ENCODE data around the gene OBSL1. TPM values are rescaled to one million over a fixed set of nuclear protein-coding genes. Genes with fewer than 3 reads are reported as not detected.

OBSL1 gene
- polyA plus RNA-seq, 3 donors: 110 to 125 (median 124) TPM

DNA sequence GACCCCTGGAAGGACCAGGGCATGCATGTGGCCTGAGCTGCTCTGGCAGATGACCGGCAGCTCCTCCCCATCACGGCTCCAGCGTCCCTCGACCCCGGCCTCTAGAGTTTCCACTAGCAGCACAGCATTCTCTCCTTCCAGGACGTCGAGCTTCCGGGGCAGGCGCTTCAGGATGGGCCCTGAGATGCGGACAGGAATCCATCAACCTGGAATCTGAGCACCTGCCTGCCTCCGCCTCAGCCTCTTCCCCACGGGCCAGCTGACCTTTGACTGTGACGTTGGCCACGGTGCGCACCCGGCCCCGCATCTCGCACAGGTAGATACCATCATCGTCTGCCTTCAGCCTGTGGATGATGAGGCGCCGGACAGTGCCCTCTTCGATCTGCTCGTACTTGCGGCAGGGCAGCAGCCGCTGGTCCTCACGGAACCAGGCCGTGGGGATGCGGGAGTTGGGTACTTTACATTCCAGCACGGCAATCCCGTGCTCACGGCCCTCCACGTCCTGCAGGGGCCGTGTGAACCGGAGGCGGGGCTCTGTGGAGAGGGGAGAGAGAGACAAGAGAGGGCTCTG, 3.5 kb downstream of the OBSL1 start:
- DNase-seq (ENCODE audit: low read depth in 3 of 3, low spot score in 2 of 3): no peak

DNA sequence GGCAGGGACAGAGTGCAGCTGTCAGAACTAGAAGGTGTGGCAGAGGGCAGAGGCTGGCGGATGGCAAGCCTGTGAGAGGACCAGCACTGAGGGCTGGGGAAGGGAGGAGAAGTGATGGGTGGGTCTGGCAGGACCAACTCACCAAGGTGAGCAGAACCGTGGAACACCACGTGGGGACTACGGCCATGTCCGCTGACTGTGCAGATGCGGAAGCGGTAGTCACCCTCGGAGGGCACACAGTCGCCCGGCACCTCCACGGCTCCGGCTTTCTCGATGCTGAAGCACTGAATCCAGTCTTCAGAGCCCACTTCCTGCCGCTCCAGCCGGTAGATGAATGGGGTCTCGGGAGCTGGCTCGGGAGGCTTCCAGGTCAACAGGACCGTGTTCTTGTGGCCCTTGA, 4.2 kb downstream of the OBSL1 start:
- no peak for DNase-seq (ENCODE audit: low read depth in 3 of 3, low spot score in 2 of 3)

DNA sequence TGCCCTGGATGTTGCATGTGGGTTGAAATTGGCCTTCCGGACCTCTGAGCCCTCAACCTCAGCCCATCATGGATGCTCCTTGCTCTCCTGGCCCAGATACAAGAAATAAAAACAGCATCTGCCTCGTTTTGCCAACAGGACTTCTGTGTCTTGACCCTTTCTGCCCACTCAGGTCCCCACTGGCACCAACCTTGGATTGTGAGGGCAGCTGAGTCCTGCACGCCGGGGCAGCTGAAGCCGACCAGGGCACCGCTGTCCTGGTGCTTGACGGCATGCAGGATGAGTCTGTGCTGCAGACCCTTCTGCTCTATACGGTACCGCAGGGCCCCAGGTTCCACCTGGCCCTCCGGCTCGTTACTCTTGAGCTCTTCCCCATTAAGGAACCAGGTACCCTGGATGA, 4.7 kb downstream of the OBSL1 start:
- no peak for DNase-seq (ENCODE audit: low read depth in 3 of 3, low spot score in 2 of 3)

DNA sequence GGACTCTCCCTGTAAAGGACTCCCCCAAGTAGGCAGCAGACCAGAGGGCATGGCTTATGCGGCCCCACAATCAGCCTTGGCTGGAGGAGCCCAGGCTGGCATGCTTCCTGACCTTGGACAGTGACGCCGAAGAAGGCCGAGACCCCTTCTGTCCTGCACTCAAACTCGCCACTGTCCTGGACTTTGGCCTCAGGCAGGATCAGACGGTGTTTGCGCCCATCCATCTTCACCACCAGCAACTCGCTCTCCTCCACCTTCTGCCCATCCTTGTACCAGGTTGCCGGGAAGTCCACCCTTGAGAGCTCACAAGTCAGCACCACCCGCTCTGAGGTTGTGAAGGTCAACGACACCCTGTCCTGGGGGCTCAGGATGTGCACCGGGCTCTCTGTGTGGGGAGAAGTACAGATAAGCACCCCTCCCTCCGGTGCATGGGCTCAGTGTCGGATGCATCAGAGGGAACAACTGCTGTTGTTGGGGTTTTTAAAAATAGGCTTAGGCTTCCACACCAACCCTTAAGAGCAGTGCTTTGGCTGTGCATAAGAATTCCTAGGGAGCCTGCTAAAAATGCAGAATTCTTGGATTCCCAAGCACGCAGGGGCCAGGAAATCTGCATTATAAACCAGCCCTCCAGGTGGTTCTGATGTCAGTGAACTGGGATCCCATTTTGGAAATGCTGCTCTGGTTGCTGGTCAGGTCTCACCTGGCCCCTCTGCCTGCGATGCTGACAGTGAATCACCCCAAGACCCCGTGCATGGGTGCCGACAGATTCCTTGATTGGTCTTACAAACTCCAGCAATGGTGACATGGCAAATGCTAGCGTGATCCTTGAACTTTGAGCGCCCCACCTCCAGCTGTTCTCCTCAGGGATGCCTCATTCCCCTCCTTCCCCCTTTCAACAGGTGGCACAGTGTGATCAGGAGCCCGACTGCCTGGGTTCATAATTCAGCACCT, 5.9 kb downstream of the OBSL1 start:
- no peak for DNase-seq (ENCODE audit: low read depth in 3 of 3, low spot score in 2 of 3)

DNA sequence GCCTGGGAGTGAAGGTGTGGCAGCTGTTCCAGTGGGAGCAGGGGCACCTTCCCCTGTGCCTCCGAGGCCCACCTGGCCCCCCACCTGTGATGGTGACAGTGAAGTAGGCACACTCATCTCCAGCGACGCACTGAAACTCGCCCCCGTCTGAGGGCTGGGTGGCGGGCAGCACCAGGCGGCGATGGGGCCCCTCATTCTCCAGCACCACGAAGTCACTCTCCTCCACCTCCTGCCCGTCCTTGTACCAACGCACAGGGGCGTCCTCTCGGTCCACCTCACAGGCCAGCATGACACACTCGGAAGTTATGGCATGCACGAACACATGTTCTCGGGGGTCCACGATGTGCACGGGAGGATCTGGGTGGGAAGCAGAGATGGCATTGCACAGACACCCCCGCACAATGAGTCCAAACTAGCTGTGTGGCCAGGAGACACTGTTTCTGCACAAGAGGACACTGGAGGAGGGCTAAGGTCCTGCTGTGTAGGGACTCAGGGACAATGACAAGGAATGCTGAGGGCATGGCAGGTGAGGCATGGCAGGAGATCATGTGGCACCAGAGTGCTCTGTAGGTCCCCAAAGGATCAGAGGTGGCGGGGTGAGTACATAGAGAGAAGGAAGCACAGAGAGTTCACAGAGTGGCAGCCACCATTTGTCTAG, 7.9 kb downstream of the OBSL1 start:
- no peak for DNase-seq (ENCODE audit: low read depth in 3 of 3, low spot score in 2 of 3)

DNA sequence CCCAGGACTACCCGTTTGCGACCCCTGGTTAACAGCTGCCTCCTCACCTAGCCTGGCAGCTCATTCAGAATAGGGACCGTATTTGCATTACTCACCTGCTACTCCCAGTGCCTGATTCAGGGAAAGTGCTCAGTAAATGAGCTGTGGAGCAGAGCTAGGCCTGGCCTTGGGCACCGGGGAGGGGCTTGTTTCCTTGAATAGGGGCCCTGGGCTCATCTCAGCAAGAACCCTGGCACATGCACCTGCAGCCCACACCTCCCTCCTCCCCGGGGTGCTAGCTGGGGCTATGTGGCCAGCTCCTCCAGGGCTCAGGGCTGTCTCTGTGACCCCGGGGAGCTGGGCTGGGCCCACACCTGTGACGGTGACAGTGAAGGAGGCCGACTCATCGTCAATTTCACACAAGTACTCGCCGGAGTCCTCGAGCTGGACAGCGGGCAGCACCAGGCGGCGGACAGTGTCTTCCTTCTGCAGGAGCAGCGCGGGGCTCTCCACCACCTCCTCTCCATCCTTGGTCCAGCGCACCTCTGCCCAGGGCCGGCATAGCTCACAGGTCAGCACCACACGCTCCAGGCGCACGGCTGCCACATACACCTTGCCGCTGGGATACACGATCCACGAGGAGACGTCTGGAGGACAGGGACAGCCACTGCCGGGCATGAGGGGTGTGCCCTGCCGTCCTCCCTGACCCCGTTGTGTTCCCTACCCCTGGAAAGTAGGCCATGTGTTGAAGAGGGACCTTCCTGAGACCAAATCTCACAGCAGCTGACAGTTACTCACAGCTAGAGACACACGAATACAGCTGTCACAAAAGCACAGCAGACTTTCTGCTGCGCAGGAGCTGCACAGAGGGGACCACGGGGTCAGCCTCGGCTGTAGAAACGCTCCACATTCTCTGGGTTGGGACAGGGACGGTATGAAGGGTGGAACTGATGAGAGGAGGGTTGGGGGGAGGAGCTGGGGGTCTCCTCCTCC, 9.0 kb downstream of the OBSL1 start:
- no peak for DNase-seq (ENCODE audit: low read depth in 3 of 3, low spot score in 2 of 3)

DNA sequence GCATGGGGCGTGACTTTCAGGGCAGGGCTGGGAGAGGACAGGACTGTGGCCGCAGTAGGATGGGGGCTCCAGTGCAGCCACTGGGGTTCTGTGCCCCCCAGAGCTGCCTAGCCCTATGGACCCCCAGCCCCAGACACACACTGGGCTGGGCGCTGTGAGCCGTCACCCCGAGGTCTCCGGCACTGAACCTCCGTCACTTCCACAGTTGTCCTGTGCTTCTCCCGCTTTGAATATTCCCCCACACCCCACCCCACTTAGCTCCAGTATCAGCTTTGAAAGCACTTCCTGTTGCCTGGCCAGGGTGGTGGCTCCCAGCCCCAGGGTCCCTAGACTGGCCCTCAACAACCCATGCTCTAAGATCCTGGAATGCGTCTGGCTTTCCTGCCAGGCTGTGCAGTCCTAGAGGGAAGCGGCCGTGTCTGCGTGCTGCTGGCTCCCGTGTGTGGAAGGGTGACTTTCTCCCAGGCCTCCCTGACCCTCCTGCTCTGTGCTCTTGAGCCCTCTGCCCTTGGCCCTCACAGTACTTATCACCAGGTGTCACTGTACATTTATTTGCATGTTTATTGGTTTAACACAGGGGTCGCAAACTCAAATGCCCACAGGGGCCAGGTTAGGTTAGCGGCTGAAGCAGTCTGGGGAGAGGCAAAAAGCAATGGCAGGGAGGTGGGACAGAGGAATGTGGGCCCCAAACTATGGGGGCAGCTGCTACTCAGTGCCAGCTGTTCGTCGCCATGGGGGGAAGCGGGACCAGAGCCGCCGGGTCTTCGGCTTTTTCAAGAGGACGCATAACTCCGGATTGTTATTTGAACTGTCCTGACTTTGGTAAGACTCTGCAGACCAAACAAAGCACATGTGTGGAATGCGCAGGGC, 9.9 kb downstream of the OBSL1 start:
- no peak for DNase-seq (ENCODE audit: low read depth in 3 of 3, low spot score in 2 of 3)

DNA sequence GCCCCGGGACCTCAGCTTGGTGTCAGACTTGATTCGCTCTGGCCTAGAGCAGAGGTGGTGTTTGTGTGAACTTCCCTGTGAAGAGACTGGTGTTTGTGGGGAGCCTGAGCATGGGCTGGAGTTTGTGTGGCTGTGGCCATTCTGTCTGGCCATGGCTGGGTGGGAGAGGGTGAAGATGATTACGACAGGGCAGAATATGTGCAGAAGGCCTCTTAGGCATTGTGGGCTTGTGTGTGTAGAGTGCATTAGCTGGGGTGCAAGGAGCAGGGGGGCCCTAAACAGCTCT, 10.5 kb downstream of the OBSL1 start:
- no peak for DNase-seq (ENCODE audit: low read depth in 3 of 3, low spot score in 2 of 3)

DNA sequence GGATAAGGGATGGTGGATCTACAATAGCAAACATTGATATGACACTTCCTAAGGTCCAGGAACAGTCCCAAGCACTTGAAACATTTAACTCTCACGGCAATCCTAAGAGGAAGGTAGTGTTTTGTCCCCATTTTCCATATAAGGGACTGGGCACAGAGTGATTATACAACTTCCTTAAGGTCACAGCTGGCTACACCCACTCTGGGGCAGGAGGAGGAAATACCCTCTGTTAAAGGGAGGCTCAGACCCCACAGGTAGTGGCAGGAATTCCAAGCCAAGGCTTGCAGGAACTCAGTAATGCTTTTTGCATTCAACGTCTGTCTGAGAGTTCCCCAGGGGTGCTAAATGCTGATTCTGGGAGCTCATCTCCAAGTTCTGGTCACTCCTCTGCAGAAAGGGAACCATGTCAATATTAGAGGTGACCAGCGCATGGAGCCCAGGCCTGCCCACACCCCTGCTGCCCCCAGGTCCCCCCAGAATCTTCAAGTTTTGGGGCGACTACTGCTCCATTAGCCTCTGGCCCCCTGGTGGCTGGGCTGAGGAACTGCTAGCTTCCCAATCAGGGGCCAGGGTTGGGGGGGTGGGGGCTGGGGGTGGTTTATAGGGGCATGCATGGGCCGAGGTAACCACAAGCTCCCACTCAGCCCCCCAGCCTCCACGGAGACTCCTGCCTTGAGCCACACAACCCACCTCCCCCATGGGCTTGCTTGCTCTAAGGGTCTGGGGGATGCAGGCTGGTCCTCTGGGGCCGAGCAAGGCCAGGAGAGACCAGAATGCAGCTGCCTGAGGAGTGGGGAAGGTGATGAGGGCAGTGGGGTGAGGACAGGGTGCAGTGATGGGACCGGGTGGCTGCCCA, 11.1 kb downstream of the OBSL1 start:
- no peak for DNase-seq (ENCODE audit: low read depth in 3 of 3, low spot score in 2 of 3)

DNA sequence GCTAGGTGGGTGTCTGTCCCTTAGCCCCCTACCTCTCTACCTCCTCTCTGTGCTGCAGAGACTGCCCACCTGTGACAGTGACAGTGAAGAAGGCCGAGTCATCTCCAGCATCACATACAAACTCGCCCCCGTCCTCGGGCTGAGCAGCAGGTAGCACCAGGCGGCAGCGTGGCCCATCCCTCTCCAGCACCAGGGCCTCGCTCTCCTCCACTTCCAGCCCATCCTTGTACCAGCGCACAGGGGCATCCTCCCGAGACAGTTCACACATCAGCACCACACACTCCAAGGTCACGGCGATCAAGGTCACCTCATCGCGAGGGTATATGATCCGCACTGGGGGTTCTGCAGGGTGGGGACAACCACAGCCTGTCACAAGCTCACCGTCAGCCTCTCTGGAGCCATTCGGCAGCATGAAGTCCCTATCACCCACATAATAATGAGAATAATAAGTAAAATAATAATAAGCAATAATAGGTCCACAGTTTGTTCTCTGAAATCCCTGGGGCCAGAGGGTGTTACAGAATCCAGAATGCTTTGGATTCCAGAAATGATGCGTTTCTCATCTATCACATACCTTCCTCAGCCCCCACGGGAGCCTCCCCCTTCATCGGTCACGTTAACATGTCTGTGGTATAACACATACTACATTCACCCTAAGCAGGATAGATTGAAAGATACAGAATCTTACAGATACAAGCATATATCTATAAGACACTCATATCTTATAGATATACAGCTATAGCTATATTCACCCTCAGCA, 12.0 kb downstream of the OBSL1 start:
- no peak for DNase-seq (ENCODE audit: low read depth in 3 of 3, low spot score in 2 of 3)

DNA sequence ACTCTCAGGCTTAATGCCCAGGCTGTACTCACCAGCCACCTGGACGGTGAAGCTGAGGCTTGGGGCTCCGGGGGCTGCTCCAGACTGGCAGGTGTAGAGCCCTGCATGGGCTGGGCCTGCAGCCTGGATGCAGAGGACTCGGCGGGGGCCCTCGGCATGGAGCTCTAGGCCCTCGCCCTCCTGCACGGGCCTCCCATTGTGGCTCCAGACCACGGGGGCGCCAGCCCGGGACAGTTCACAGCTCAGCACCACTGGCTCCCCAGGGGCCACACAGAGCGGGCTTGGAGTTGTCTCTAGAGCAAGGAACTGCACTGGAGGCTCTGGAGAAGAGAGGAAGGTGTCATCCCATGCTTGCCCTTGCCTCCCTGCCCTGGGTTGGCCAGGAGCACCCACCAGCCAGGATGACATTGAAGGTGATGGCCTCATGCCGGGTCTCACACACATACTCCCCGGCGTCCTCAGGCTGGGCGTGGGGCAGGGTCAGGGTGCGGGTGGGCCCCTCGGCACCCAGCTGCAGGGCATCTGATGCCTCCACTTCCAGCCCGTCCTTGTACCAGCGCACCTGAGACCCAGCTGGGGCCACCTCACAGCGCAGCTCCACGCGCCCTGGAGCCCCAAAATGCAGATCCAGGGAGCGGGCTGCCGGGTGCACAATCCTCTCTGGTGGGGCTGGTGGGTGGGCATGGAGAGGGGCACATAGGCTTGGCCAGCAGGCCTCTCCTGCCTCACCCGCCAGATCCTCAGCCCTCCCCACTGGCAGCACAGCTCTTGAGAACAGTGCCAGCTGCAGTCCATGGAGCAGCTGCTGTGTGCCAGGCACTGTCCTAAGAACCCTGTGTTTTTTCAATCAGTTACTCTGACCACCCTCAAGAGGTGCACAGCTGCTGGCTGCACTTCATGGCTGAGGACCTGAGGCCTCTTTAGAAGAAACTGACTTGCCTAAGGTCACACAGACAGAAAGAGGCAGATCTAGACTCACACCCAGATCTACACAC, 13.3 kb downstream of the OBSL1 start:
- no peak for DNase-seq (ENCODE audit: low read depth in 3 of 3, low spot score in 2 of 3)

DNA sequence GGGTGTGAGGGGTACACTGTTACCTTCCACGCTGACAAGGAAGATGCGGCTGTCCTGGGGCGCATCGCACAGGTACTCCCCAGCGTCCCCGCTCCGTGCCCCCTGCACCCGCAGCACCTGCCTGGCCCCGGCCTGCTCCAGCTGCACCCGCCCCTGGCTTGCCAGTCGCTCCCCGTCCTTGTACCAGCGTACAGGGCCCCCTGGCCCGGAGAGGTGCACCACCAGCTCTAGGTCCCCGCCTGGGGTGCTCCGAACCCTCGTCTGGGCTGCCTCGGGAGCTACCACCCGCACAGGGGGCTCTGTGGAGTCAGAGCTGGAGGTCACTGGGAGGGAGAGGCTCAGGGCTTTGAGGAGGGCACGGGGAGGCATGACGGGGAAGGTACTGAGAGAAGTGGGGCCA, 14.0 kb downstream of the OBSL1 start:
- DNase-seq (ENCODE audit: low read depth in 3 of 3, low spot score in 2 of 3): no peak

DNA sequence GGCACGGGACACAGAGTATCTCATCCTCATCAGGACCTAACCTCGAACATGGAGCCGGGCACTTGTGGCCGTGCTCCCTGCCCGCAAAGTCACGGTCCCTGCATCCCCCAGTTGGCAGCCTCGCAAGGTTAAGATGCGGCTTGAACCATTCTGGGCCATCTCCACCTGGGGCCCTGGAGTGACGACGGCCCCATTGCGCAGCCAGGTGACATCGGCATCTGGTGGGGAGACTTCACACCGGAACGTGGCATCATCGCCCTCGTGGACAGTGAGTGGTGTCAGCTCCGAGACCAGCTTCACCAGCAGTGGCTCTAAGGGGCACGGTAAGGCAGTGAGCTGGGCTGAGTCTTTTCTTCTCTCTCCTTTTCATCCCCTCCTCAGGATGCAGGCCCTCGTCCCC, 14.9 kb downstream of the OBSL1 start:
- no peak for DNase-seq (ENCODE audit: low read depth in 3 of 3, low spot score in 2 of 3)

DNA sequence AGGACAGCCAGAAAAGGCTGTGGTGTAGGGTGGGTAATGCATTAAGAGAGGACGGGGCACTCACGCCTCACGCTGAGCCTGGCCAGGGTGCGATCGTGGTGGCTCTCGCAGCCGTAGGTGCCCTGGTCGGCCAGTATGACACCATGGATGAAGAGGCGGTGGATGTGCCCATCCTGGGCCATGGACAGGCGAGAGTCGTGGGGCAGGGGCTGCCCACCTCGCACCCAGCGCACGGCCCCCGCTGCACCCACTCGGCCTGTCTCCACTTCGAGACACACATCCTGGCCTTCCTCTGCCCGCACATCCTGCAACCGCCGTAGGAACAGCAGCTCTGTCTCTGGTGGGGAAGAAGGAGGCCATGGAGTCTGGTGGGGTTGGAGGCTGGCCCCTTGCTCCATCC, 15.4 kb downstream of the OBSL1 start:
- DNase-seq (ENCODE audit: low read depth in 3 of 3, low spot score in 2 of 3): no peak

DNA sequence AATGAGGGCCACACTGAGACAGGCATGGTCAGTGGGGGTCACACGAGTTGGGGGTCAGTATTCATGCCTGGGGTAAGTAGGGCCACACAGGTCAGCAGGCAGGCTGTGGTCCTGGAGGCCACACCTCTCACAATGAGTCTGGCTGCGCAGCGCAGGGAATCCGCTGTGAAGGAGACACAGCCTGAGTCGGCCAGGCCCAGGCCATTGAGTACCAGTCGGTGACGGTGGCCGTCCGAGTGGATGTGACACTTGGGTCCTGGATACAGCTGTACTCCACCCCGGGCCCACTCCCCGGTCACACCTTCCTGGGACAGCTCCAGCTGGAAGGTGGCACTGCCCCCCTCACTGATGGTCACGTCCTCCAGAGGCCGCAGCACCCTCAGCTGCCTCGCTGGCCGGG, 17.0 kb downstream of the OBSL1 start:
- DNase-seq (ENCODE audit: low read depth in 3 of 3, low spot score in 2 of 3): no peak

DNA sequence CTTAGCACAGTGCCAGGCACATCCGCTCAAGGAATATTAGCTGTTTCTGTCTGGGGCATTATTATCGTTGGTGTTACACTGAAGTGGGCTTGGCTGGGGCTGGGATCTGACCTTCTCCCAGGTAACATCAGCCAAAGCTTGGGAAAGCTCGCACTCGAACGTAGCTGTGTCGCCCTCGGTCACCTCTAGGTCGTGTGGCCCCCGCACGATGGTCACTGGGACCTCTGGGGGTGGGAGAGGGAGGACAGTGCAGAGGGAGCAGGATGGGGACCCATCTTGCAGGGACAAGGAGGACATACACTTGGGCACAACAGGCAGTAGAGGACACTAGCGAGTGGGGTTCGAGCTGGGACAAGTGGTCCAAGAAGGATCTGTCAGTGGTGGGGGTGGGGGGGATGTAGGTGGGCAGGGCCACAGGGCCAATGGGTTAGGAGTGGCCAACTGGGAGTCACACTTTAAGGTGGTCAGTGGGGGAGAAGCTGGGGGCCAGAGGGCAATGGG, 17.8 kb downstream of the OBSL1 start:
- DNase-seq (ENCODE audit: low read depth in 3 of 3, low spot score in 2 of 3): no peak

DNA sequence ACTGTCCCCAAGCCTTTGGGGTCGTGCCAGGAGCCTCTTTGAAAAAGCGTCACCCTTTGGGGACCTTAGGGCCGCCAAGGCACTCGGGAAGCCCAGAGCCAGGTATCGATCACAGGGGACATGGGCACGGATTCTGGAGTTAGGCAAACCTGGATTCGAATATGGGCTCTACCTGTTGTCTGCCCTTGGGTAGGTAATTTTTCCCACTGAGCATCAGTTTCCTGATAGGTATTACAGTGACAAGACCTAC, 18.2 kb downstream of the OBSL1 start:
- DNase-seq (ENCODE audit: low read depth in 3 of 3, low spot score in 2 of 3): no peak
